ENCODE results near the gene SERINC1.
A peak's percentile ranks its signal among the peaks of the same experiment; 100 is the strongest.

SERINC1 gene

DNA sequence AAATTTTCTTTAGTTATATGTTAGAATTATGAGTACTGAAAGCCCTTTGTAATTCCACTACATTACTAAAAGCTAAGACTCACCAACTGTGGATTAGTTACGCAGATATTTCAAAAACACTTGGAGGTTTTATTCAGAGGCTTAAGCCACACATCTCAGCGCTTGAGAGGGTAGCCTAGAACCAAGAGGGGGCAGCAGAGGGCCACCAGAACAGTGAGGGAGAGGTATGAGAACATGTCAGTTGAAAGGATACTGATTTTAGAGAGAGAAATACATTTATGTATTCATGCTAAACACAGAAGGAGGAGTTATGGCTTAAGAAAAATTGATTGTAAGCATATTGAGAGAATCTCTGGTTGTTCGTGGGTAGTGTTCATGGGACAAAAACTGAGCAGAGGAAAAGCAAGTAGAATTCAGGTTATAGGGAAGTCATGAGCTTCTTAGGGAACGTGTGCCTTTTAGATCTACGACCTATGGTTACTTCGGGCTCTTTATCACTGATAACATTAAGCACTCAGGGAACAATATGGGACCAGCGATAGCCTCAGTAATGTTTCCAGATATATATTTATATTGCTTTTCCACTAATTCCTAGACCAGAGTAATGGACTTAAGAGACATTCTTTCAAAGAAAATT lies 20.4 kb upstream of the SERINC1 start:
- TF ChIP-seq, protein P1, sequence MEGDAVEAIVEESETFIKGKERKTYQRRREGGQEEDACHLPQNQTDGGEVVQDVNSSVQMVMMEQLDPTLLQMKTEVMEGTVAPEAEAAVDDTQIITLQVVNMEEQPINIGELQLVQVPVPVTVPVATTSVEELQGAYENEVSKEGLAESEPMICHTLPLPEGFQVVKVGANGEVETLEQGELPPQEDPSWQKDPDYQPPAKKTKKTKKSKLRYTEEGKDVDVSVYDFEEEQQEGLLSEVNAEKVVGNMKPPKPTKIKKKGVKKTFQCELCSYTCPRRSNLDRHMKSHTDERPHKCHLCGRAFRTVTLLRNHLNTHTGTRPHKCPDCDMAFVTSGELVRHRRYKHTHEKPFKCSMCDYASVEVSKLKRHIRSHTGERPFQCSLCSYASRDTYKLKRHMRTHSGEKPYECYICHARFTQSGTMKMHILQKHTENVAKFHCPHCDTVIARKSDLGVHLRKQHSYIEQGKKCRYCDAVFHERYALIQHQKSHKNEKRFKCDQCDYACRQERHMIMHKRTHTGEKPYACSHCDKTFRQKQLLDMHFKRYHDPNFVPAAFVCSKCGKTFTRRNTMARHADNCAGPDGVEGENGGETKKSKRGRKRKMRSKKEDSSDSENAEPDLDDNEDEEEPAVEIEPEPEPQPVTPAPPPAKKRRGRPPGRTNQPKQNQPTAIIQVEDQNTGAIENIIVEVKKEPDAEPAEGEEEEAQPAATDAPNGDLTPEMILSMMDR (IDR thresholded peaks at IDR 0.05; ENCODE audit: insufficient read depth, low read length, missing control alignments) = peak; percentile 87
- ChIA-PET CTCF (interaction anchor here (0.7 to 7.5 kb wide), 24 partner anchors 9 to 825 kb away, joined by 3 to 139 read pairs (median 6); partner anchors contain the start of genes HSF2 and SERINC1), POLR2A (no interaction called here)
- peak; percentile 19 for DNase-seq (ENCODE audit: low read depth, low spot score)
- H3K4me3 ChIP-seq (ENCODE audit: low read depth, low read length) = no peak overlapping the region

GRCh38 chr6:122490607-122491006 lies 19.0 kb upstream of the SERINC1 start:
- no peak for DNase-seq (ENCODE audit: low read depth, low spot score)
- POLR2A ChIA-PET = no interaction called here
- TF ChIP-seq, protein P1 (IDR thresholded peaks at IDR 0.05; ENCODE audit: insufficient read depth, low read length, missing control alignments) = no peak
- CTCF ChIA-PET = interaction anchor here (1.3 to 7.5 kb wide), 11 partner anchors 12 to 348 kb away, joined by 3 to 139 read pairs (median 8); partner anchors contain the start of gene SERINC1
- no peak overlapping the region for H3K4me3 ChIP-seq (ENCODE audit: low read depth, low read length)

DNA sequence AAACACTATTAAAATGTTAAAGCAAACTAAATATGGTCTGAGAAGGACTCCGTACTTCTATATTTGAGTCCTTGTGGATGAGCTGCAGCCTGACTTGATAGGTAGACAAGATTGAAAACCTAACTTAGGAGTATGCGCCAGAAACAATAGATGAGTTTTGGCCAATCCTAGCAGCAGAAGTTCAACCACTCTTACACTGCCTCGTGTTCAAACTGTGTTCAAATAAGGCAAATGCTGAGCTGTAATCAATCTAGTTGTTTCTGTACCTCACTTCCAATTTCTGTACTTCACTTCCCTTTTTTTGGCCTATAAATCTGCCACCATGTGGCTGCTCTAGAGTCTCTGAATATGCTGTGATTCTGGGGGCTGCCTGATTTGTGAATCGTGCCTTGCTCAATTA lies 13.2 kb upstream of the SERINC1 start:
- ChIA-PET CTCF (interaction anchor here (0.8 kb wide), 1 partner anchor 245 kb away, joined by 3 read pairs; no protein-coding TSS in a partner anchor), POLR2A (interaction anchor here (0.6 kb wide), 1 partner anchor 9 kb away, joined by 4 read pairs; no protein-coding TSS in a partner anchor)
- H3K4me3 ChIP-seq (ENCODE audit: low read depth, low read length) = no peak overlapping the region
- no peak for DNase-seq (ENCODE audit: low read depth, low spot score)
- TF ChIP-seq, protein P1 (IDR thresholded peaks at IDR 0.05; ENCODE audit: insufficient read depth, low read length, missing control alignments) = no peak

DNA sequence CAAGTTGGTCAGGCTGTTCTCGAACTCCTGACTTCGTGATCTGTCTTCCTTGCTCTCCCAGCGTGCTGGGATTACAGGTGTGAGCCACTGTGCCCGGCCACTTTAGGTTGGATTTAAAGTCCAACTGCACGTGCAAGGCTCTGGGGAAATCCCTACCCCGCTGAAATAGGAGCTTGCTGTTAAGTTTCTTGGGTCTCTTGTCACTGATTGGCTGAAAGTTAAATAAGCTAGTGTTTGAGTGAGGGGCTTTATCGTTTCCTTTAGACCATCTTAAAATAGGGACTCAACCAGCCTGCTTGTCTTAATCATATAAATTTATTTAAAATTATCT lies 11.1 kb upstream of the SERINC1 start:
- POLR2A ChIA-PET = no interaction called here
- CTCF ChIA-PET = interaction anchor here (1.0 to 2.6 kb wide), 3 partner anchors 9 to 48 kb away, joined by 3 to 24 read pairs (median 4); no protein-coding TSS in a partner anchor
- no peak overlapping the region for H3K4me3 ChIP-seq (ENCODE audit: low read depth, low read length)
- no peak for DNase-seq (ENCODE audit: low read depth, low spot score)
- TF ChIP-seq, protein P1 (IDR thresholded peaks at IDR 0.05; ENCODE audit: insufficient read depth, low read length, missing control alignments) = no peak

- ChIA-PET CTCF (interaction anchor here (1.0 to 5.7 kb wide), 3 partner anchors 16 to 255 kb away, joined by 3 to 58 read pairs (median 10); no protein-coding TSS in a partner anchor), POLR2A (no interaction called here)
- TF ChIP-seq, protein P1 (IDR thresholded peaks at IDR 0.05; ENCODE audit: insufficient read depth, low read length, missing control alignments) = no peak
- H3K4me3 ChIP-seq (ENCODE audit: low read depth, low read length) = no peak overlapping the region
- DNase-seq (ENCODE audit: low read depth, low spot score) = no peak
Observed at GRCh38 chr6:122476131-122476530, 4.5 kb upstream of the SERINC1 start.

DNA sequence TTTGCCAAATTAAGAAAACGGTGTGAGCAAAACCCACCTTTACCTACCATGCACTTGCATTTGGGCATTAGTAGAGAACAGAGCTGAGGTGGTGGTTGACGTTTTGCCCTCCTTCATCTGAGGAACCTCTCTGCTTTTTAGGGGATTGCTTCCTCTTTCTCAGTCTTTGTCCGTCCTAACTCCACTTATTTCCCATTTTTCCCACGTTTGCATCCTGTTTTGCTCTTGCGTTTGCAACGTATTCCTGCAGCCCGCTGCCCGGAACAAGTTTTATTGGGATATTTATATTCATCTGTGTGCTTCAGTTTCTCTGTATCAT lies 374 bp upstream of the SERINC1 start:
- POLR2A ChIA-PET = interaction anchor here (0.7 to 1.5 kb wide), 3 partner anchors 73 to 317 kb away, joined by 3 to 5 read pairs (median 4); partner anchors contain the start of genes HSF2 and SMPDL3A

More for the DNA sequence above, 374 bp upstream of the SERINC1 start:
- no peak for DNase-seq (ENCODE audit: low read depth, low spot score)
- TF ChIP-seq, protein P1 (IDR thresholded peaks at IDR 0.05; ENCODE audit: insufficient read depth, low read length, missing control alignments) = no peak
- peak overlapping the region; percentile 97 for H3K4me3 ChIP-seq (ENCODE audit: low read depth, low read length)
- CTCF ChIA-PET = interaction anchor here (2.3 to 5.7 kb wide), 2 partner anchors 19 to 58 kb away, joined by 13 to 58 read pairs; no protein-coding TSS in a partner anchor
